GM19328 (cell line): ENCODE measurements around the gene KIF26B.

ENCODE experiments used
- ATAC-seq: cut with Tn5 transposase; IDR thresholded peaks from one replicate; pipeline ENCODE4 v1.9.1; 2021; ENCODE audit warnings: mild to moderate bottlenecking, moderate library complexity; ENCODE audit not compliant: unreplicated experiment

KIF26B gene

DNA sequence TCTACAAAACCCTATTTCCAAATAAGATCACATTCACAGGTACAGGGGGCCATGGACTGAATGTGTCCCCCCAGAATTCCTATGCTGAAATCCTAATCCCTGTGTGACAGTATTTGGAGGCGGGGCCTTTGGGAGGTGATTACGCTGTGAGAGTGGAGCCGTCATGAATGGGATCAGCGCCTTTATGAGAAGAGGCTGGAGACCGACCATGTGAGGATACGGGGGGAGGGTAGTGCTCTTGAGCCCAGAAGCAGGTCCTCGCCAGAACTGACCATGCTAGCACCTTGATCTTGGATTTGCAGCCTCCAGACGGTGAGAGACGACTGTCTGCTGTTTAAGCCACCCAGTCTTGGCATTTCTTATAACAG is 23.8 kb upstream of the KIF26B start:
- ATAC-seq = no peak

DNA sequence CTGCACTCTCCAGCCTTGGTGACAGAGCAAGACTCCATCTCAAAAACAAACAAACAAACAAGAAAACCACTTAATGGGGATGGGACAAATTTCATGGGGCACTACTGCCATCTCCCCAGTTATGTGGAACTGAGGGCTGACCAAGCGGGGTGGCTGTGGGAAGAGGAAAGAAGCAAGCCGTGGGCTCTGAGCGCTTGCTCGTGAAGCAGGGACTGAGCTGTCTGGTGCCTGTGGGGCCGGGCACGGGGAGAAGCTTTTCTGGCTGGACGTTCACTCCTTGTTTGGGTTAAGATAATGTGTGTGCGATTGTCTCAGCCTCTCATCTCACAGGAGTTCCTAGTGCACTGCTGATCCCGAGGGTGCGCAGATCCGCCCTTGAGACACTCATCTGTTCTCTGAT is 22.0 kb upstream of the KIF26B start:
- no peak for ATAC-seq

DNA sequence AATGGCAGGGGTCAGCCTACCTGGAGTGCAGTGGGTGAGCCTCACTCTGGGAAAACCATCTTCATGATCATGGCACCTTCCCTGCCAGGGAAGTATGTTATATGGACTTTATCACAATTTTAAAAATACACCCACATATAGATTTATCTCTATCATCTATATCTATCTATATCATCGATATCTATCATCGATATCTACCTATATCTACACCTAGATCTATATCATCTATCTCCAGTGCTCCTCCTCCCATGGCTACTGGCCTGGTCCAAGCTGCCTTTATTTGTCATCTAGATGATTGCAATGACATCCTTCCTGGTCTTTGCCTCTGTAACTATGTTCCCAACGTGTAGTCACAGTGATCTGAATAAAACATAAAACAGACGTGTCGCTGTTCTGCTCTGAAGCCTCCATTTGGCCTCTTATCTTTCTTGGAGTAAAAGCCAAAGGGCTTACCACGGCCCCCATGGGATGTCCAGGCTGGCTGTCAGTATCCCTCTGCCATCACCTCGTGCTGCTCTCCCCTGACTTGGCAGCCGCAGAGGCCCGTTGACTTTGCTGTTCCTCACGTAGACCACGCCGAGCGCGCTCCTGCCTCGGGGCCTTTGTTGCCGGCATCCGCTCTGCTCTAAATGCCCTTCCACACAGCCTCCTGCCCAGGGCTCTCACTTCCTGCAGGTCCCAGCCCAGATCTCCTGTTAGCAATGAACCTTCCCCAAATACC is 20.6 kb upstream of the KIF26B start:
- ATAC-seq = no peak

GRCh38 chr1:245142171-245142798 is 12.5 kb upstream of the KIF26B start:
- ATAC-seq = no peak

GRCh38 chr1:245142976-245143375 is 11.8 kb upstream of the KIF26B start:
- no peak for ATAC-seq

DNA sequence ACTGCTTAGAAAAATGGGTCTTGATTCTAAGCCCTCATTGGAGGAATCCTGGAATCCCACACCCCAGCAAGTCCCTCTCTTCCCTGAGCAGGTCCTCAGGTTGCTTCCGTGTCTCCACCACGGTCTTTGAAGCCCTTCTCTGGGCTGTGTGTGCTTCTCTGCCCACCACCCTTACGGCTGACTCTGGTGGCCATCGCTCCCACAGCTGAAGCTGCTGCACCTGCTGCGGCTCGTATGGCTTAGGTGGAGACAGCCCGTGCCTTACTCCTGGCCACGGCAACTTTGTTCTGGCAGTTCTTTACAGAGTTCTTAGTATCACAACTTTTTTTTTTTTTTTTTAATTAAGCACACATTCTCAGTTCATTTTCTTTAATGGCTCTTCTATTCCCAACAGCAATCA is 10.9 kb upstream of the KIF26B start:
- ATAC-seq = no peak

DNA sequence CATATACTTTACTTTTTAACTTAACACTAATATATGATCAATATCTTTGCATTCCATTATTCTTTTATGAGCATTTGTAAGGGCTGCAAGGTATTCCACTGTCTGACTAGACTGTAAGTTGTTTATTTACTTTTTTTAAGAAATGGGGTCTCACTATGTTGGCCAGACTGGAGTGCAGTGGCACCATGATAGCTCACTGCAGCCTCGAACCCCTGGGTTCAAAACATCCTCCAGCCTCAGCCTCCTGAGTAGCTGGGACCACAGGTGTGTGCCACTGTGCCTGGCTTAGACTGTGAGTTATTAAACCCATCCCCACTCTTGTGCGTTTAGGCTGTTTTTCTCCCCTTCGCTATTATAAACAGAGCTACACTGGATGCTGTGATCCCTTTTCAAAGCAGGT is 6.7 kb upstream of the KIF26B start:
- no peak for ATAC-seq

DNA sequence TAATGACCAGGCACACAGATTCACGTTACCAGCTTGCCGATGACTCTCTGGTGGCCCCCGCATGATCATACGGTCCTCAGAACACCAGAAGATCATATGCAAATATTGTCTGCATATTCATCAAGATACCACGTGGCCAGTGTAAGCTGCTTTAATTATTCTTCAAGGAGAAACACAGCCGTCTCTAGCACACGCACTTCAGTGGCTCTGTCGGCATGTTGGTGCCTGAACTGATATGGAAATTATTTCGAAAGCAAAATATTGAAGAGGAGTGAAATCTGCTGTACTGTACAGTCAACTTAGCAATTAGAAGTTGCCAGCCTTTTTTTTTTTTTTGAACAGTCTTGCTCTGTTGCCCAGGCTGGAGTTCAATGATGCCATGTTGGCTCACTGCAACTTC is 5.9 kb upstream of the KIF26B start:
- ATAC-seq = no peak

GRCh38 chr1:245153081-245153551 is 1.7 kb upstream of the KIF26B start:
- no peak for ATAC-seq

- ATAC-seq = no peak
Measured at GRCh38 chr1:245153552-245154428, 995 bp upstream of the KIF26B start.

DNA sequence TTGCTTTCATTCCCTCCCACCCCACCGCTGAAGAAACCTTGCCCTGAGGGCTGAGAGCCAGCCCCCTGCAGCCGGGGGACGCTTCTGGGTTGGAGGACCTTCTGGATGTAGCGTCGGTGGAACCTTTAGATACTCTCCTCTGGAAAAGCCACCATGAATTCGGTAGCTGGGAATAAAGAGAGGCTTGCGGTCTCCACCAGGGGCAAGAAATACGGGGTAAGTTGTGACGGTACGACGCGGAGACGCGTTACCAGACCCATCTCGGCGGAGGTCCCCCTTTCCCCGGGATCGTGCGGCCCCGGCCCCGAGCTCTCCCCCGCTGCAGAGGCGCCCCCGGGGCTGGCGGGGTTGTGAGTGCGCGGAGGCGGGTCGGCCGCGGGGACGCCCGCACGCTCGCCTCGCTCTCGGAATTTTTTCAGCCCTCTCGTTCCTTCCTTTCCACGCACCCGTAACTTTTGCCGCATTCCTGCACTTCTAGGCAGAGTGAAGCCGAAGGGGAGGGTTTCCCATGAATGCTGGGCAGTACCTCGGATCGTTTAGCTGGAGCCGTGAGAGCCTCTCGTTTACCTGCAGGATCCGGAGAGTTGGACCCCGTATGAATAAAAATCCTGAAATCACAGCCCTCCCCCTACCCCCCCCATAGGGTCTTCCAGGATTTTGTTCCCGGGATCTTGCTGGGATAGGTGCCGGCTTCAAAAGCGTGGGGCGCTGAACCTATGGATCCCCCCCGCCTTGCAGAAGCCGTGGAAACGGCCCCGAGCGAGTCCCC is 671 bp downstream of the KIF26B start:
- ATAC-seq = no peak

DNA sequence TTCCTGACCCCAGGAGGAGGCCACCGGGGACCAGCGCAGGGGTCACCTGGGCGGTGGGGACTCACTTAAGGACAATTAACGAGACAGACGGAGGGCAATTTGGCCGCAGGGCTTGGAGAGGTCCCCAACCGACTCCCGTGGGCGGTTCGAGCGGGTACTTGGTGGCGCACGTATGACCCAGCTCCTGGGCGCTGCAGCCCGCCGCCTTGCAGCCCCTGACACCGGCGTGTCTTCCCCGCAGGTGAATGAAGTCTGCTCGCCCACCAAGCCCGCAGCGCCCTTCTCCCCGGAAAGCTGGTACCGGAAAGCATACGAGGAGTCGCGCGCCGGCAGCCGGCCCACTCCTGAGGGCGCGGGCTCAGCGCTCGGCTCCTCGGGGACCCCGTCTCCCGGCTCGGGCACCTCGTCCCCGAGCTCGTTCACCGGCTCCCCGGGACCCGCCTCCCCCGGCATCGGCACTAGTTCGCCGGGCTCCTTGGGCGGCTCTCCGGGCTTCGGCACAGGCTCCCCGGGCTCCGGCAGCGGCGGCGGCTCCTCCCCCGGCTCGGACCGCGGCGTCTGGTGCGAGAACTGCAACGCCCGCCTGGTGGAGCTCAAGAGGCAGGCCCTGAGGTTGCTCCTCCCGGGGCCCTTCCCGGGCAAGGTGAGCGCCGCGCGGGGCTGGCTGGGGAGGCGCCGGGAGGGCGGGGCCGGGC is 1.4 kb downstream of the KIF26B start:
- ATAC-seq = peak; percentile 92

GRCh38 chr1:245156736-245157505 is 2.1 kb downstream of the KIF26B start:
- no peak for ATAC-seq

- ATAC-seq = no peak
Measured at GRCh38 chr1:245158913-245159312, 4.1 kb downstream of the KIF26B start.

GRCh38 chr1:245160288-245160687 is 5.5 kb downstream of the KIF26B start:
- no peak for ATAC-seq

DNA sequence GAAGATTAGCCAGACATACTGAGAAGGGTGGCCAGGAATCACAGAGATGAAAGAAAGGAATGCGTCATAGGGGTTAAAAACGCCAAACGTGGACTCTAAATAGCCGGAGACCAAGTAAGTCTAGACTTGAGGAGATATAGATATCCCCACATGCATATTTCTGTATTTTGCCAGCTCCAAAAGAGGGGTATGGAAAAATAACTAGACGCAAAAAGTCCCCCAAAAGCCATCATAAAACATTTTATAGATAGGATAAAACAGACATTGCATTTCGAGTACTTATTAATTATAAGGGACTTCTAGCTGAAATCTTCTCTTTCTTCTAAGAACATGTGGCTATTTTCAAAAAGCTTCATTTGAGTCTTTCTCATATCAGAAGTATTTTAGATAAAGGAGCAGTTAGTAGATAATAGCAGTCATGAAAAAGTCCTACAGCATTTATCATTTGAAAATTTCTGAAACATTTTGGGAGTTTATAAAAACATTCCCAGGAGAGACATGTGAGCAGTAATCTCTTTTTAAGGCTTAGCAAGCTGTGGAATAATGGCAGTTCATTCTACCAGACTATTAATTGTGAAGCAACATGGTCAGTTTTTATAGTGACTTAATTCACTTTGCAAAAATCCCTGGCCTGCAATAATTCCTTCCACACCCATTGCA is 6.1 kb downstream of the KIF26B start:
- no peak for ATAC-seq

GRCh38 chr1:245161866-245162265 is 7.1 kb downstream of the KIF26B start:
- no peak for ATAC-seq

DNA sequence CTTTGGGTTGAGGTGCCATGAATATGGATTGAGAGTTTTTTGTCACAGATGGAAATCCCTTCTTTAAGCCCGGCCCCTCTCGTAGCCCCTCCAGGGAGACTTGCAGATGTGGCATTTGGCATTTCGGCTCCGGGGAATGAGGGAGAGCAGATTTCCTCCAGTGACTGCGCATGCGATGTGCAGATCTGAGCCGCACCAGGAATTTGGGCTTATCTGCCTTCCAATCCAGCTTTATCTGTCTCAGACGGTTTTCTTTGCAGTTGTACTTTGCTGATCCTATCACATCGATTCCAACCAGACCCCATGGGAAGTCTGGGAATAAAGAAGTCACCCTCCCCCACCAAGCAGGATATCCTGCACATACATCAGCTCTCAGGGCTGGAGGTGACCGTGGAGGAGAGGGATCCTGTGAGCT is 11.7 kb downstream of the KIF26B start:
- no peak for ATAC-seq

GRCh38 chr1:245168086-245168485 is 13.3 kb downstream of the KIF26B start:
- no peak for ATAC-seq
